AG09319 (cell line): ENCODE measurements around the gene SGCA.
A peak's percentile ranks its signal among the peaks of the same experiment; 100 is the strongest.

Source experiments
- DNase-seq: peaks from one replicate; pipeline ENCODE4 v3.0.0-alpha.2; 2010; ENCODE audit warnings: low read depth; ENCODE audit errors: extremely low read depth
- CTCF ChIP-seq: IDR thresholded peaks from 2 replicates; pipeline ENCODE4 v1.5.1; 2011; ENCODE audit warnings: low read depth, mild to moderate bottlenecking, inconsistent platforms, low read length, moderate library complexity

The SGCA gene

DNA sequence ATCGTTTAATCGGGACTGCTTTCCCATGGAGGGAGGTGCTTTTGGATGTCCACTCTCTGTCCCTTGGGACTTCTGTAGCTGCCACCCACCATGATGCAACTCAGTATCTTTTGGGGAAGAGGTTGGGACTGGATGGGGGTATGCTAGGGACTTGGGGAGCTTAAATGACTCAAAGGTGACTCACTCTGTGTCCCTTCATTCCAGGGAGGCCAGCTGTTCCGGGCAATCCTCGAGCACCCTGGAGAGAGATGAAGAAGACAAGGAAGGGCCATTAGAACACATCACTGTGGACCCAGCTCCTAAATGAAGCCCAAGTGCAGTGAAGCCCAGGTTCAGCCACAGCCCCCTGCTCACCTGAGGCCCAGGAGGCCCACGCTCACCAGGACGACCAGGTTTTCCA, 31.0 kb downstream of the SGCA start:
- no peak for TF ChIP-seq CTCF
- no peak for DNase-seq

DNA sequence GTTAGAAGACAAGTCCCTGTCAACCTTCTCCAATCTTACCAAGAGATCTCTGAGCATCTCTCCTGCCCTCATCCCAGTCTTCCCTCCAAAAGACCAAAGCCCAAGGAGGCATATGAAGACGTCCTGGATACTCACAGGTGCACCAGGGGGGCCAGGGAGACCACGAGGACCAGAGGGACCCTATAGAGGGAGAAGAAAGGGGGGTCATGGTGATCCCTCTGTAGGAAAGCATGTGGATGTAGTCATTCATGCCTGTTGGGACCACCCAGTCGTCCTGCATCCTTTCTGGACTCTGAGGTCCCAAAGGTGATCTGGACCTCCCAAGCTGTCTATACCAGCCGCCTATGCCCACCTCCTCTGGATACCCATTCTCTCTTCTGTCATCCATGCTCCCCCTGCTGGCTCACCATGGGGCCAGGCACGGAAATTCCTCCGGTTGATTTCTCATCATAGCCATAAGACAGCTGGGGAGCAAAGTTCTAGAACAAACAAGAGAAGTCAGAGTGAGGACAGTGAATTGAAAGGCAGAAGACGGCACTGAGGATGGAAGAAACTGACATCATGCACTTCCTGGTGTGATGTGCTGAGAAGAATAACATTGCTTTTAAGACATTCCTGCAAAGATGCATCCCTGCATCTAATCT, 32.3 kb downstream of the SGCA start:
- peak; percentile 65 for TF ChIP-seq CTCF
- no peak for DNase-seq

DNA sequence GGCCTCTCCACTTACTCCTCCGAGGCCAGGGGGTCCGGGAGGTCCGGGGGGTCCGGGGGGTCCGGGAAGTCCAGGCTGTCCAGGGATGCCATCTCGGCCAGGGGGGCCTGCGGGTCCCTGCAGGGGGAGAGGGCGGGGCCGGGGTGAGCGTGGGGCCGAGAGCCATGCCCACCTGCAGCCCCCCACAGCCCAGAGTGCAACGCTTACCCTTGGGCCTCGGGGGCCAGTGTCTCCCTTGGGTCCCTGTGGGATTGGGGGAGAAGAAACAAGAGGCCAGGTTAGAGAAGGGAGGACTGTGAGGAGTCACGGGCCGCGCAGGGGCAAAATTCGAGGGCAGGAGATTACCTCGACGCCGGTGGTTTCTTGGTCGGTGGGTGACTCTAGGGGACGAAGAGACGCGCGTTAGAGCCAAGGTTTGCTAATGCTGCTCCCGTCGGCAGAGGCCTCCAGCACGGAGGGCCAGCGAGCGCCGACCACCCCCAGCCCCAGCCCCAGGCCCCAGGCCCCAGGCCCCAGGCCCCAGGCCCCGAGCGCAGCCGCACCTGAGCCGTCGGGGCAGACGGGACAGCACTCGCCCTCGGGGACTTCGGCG, 33.5 kb downstream of the SGCA start:
- no peak for TF ChIP-seq CTCF
- DNase-seq, result no peak

GRCh38 chr17:50199803-50200456, 34.1 kb downstream of the SGCA start:
- peak; percentile 93 for DNase-seq
- TF ChIP-seq CTCF, result no peak

- TF ChIP-seq CTCF, result peak; percentile 75
- DNase-seq, result peak; percentile 68
Measured at GRCh38 chr17:50200457-50201275, 34.9 kb downstream of the SGCA start.

DNA sequence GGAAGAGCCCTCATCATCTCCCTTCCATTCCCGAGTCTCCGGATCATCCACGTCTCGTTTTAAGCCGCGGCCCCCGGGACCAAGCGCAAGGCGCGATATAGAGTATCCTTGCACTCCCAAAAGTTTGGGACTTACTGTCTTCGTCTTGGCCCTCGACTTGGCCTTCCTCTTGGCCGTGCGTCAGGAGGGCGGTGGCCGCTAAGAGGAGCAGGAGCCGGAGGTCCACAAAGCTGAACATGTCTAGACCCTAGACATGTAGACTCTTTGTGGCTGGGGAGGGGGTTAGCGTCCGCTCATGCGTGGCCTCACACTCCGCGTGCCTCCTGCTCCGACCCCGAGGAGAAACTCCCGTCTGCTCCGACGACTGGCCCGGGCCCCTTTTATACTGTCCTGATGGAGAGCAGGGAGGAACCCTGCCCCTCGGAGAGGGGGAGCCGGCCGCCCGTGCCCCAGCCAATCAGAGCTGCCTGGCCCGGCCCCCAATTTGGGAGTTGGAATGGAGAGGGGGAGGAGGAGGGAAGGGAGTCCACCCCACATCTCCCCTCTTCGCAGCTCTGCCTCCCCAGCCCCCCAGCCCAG, 35.6 kb downstream of the SGCA start, which contains the start of gene COL1A1:
TSS of gene COL1A1 (minus strand) at position 356 of the 579 bp plus-strand sequence. CDS start at position 238, 118 bp downstream.
- DNase-seq, result peak; percentile 92
- no peak for TF ChIP-seq CTCF
